ENCODE results near the gene DISC1.

DNA sequence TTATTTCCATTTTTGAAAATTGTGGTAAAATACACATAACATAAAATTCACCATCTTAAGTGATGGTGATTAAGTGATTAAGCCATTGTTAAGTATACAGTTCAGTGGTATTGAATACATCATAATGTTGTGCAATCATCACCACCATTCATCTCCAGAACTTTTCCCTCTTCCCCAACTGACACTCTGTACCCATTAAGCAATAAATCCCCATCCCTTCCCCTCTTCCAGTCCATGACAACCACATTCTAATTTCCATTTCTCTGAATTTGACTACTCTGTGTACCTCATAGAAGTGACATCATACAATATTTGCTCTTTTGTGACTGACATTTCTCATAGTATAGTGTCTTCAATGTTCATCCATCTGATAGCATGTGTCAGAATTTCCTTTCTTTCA, 124.8 kb downstream of the DISC1 start:
- TF ChIP-seq GATAD2A (CRISPR knock-in tag; IDR thresholded peaks at IDR 0.05) (no peak), LCORL (IDR thresholded peaks at IDR 0.05) (no peak), LCORL (CRISPR knock-in tag; IDR thresholded peaks at IDR 0.05) (no peak), KLF16 (CRISPR knock-in tag; IDR thresholded peaks at IDR 0.05) (no peak), NFKBIZ (CRISPR knock-in tag; IDR thresholded peaks at IDR 0.05) (no peak), KDM4B (CRISPR knock-in tag; IDR thresholded peaks at IDR 0.05) (no peak), TMF1 (CRISPR knock-in tag; IDR thresholded peaks at IDR 0.05; ENCODE audit: low read depth) (no peak)
- TF ChIP-seq, protein P1, sequence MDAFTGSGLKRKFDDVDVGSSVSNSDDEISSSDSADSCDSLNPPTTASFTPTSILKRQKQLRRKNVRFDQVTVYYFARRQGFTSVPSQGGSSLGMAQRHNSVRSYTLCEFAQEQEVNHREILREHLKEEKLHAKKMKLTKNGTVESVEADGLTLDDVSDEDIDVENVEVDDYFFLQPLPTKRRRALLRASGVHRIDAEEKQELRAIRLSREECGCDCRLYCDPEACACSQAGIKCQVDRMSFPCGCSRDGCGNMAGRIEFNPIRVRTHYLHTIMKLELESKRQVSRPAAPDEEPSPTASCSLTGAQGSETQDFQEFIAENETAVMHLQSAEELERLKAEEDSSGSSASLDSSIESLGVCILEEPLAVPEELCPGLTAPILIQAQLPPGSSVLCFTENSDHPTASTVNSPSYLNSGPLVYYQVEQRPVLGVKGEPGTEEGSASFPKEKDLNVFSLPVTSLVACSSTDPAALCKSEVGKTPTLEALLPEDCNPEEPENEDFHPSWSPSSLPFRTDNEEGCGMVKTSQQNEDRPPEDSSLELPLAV (CRISPR knock-in tag; conservative IDR thresholded peaks at IDR 0.05; ENCODE audit: low read depth), result no peak
- TF ChIP-seq, protein P2, sequence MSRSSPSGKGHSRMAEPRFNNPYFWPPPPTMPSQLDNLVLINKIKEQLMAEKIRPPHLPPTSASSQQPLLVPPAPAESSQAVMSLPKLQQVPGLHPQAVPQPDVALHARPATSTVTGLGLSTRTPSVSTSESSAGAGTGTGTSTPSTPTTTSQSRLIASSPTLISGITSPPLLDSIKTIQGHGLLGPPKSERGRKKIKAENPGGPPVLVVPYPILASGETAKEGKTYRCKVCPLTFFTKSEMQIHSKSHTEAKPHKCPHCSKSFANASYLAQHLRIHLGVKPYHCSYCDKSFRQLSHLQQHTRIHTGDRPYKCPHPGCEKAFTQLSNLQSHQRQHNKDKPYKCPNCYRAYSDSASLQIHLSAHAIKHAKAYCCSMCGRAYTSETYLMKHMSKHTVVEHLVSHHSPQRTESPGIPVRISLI (CRISPR knock-in tag; IDR thresholded peaks at IDR 0.05; ENCODE audit: borderline replicate concordance), result no peak
- TF ChIP-seq, protein P3, sequence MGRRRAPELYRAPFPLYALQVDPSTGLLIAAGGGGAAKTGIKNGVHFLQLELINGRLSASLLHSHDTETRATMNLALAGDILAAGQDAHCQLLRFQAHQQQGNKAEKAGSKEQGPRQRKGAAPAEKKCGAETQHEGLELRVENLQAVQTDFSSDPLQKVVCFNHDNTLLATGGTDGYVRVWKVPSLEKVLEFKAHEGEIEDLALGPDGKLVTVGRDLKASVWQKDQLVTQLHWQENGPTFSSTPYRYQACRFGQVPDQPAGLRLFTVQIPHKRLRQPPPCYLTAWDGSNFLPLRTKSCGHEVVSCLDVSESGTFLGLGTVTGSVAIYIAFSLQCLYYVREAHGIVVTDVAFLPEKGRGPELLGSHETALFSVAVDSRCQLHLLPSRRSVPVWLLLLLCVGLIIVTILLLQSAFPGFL (CRISPR knock-in tag; IDR thresholded peaks at IDR 0.05), result no peak
- TF ChIP-seq, protein P4, sequence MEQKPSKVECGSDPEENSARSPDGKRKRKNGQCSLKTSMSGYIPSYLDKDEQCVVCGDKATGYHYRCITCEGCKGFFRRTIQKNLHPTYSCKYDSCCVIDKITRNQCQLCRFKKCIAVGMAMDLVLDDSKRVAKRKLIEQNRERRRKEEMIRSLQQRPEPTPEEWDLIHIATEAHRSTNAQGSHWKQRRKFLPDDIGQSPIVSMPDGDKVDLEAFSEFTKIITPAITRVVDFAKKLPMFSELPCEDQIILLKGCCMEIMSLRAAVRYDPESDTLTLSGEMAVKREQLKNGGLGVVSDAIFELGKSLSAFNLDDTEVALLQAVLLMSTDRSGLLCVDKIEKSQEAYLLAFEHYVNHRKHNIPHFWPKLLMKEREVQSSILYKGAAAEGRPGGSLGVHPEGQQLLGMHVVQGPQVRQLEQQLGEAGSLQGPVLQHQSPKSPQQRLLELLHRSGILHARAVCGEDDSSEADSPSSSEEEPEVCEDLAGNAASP (CRISPR knock-in tag; IDR thresholded peaks at IDR 0.05; ENCODE audit: borderline replicate concordance), result no peak
